CD4-positive, alpha-beta T cell treated with Interleukin-15 for 4 hours (primary cell): ENCODE measurements around the gene SERPINA12.

Experiments used
- DNase-seq: peaks from one replicate; pipeline ENCODE4 v3.0.0-alpha.2; 2020; ENCODE audit warnings: low spot score

Gene SERPINA12

DNA sequence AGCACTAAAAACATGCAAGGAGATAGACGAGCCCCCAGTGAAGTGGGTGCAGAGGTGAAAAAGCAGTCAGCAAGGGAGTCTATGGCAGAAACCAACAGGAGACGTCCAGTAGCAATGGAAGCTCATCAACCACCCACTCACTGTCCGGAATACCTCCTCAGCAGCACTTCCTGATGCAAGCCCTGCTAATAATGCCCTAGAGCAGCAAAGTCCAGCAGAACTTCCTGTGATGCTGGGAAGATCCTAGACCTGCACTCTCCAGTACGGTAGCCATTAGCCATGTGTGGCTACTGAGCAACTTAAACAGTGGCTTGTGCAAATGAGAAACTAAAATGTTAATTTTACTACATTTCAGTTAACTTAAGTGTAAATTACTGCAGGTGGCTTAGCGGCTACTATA is 44.2 kb downstream of the SERPINA12 start:
- DNase-seq: no peak

DNA sequence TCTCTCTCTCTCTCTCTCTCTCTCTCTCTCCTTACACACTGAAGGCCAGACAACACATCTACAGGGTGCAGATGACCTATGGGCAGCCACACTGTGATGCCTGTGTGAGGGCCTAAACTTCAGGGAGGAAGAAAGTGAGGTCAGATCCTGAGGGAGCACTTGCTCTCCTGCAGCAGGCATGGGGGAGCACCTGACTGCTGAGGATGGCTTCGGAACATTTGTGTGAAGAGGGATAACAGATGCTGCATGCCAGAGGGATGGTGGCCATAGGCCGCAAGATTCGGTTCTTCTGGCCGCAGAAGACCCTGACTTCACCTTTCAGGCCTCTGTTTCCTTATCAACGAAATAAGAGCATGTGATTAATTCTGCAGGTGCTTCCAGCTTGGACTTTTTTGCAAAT is 45.0 kb downstream of the SERPINA12 start:
- DNase-seq: no peak

DNA sequence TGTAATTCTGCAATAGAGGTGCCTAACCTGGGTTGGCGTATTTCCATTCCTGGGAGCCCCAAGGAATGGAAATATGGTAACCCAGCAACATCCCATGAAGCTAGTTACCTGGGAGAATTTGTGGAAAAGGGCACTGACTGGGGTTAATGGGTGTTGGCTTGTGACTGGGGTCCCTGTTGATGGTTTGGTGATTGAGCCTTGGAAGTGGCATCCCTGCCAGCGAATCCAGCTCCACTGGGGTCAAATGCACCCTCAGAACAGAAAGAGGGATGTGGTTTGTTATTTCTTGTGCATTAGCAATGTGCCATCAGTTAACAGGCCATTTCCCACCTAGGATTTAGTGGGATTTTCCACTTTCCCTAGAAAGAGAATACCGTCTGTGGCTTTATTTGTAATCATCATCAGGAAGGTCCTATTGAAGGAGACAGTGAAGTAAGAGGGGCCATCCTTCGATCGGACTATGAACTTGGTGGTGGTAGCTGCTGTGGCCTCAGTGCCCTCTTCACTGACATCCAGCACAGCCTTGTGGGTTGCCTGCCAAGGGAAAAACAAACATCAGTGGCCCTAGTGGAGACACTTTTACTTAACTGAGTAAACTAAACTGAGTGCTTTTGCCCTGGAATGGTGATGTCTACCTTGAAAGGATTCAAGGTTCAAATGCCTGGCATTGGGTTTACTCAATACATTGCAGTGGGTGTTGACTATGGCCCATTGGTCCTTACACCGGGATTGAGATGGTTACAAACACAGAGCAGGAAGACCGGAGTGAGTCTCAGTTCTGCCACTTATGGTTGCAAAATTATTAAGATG is 46.3 kb downstream of the SERPINA12 start:
- DNase-seq: no peak

DNA sequence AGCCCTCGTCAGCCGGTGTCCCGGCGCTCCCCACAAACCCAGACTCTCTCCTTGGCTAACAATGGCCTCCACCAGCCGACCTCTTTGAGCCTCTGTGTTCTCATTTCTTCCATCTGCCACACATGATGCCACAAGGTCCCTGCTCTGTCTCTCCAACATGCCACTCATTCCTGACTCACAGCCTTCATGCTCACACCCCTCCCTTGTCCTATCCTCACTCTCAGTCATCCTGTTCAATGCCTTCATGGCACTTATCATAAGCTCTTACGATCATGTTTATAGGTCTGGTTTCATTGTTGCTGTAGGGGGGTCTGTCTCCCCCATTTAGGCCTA is 47.1 kb downstream of the SERPINA12 start:
- no peak for DNase-seq

DNA sequence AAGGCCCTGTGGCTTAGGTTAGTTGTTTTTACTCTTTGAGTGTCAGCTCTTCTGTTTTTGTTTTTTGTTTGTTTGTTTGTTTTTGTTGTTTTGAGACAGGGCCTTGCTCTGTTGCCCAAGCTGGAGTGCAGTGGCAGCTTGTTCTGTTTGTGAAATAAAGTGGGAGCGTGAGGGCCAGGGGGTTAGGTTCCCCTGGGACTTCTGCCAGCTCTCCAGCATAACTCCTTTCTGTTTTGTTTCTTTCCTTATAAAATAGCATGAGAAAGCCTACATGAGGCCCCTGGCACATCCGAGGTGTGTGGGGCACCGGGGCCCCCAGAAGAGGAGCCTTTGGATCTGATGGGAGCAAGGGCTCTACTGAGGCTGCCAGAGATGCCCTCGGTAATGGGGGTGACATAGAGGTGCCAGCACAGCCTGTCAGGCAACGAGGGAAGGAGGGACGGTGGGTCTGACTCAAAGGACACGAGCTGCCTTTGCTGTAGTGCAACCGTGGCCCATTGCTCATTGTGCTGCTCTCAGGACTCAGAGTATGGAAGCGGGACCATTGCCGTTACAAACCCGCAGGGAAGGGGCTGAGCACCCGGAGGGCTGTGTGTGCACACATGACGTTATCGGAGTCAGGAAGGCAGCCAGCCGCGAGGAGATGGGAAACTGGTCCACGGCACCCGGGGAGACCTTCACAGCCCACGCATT is 47.6 kb downstream of the SERPINA12 start:
- DNase-seq: no peak

DNA sequence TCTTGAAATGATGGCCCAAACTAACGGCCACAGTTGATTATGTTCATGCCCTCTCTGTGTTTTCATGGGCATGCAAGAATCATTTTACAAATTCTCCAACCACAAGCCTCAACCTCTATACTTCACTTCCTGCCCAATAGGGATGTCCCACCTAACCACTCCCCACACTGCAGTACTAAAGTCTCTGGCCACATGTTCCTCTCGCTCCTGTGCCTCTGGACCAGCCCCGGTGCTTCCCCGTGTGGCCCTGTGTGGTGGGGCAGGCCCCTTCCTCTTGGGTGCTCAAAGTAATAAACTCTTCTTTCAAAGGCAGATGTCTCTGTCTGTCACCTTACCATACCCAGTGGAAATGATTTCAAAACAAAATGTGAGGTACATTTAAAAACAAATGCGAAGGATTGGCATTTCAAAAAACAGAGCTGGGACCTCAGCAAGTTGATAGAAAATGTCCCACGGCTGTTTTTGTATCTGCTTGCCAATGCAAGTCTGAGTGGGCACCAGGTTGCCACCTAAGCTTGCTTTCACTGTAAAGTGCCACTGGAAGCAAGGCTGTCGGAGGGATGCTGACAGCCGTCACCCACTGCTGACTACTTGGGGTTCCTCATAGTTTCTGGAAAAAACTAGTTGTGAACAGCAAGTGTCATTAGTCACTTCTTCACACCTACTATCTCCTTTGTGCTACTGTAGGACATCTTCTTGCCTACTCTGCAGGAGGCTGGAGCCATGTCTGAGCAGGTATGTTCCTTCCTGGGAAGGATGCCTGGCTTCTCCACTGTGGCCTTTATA is 48.4 kb downstream of the SERPINA12 start:
- no peak for DNase-seq

DNA sequence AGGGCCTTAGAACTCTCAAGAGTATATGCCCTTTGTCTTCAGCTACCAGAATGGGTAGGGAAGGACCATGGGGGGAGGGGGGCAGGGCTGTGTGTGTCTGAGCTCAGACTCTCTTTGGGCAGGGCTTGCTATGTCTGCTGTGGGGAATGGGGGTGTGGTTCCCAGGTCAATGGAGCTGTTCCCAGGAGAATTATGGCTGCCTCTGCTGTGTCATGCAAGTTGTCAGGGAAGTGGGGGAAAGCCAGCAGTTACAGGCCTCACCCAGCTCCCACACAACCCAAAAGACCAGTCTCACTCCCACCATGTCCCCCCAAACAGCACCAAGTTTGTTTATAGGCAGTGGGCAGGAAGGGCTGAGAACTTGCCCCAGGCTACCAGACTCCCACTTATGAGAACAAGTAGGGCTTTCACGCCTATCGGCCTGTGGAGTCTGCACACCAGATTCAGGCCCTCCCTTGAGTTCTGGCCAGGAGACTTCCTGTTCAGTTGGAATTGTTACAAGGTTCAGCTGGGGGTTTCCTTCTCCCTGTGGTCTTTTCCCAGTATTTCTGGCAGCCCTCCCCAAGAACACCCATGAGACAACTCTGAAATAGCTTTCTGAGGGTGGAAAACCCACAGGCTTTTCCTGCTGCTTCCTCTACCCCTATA is 50.6 kb downstream of the SERPINA12 start:
- DNase-seq: no peak

DNA sequence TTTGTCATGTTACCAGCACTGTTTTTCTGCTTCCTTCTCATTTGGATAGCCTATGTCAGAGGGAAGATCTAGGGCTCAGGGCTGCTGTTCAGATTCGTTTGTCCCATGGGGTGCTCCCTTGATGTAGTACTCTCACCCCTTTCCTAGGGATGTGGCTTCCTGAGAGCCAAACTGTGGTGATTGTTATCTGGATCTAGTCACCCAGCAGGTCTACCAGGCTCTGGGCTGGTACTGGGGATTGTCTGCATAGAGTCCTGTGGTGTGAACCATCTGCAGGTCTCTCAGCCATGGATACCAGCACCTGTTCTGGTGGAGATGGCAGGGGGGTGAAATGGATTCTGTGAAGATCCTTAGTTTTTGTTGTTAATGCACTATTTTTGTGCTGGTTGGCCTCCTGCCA is 51.2 kb downstream of the SERPINA12 start:
- no peak for DNase-seq

DNA sequence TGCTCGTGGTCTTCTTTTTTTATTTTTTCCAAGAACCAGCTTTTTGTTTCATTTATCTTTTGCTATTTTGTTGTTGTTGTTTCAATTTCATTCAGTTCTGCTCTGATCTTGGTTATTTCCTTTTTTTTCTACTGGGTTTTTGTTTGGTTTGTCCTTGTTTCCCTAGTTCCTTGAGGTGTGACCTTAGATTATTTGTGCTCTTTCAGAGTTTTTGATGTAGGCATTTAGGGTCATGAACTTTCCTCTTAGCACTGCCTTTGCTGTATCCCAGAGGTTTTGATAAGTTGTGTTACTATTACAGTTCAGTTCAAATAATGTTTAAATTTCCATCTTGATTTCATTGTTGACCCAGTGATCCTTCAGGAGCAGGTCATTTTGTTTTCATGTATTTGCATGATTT is 53.3 kb downstream of the SERPINA12 start:
- DNase-seq: no peak

DNA sequence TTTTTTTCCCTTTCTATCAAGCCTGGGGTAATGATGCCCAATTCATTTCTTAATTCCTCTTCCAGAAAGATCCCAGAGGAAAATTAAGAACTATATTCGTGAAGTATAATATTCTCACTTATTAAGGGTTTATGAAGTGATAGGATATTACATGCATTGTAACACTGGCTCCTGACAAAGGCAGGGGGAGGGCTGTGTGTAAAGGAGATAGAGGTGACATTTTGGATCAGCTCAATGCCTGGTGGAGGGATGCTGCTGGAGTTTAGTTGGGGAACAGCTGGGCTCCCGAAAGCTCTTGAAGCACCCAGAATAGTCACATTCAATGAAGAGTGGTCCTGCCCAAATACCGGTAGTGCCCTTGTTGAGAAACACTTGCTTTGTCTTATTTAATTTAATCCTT is 57.4 kb downstream of the SERPINA12 start:
- no peak for DNase-seq

DNA sequence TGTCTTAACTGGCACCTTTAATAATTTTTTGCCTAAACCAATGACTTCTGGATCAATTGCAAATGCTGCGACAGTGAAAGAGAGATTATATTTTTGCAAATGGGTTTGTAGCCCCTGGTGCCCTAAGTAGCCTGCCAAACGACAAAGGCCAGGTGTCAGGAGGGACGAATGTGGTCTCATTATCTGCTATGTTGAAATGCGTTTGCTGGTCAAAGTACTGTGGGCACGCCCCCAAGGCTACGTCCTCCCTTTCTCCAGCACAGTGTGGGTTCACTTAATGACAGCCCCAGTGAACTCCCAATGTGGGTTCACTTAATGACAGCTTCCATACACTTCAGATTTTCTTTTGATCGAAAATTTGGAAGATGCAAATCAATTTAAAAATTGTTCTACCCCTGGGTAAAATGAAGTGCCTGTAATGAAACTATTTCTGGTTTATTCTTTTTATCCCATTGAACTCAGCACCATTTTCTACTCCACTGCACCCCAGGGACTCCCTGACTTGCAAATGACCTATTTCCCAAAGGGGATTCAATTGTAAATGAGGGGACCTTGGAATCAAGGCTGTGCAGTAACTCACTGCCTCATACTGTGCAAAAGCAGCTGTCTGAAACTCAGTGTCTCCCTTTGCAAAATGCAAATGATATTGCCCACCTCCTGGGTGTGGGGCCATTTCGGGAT is 58.0 kb downstream of the SERPINA12 start:
- DNase-seq: no peak

DNA sequence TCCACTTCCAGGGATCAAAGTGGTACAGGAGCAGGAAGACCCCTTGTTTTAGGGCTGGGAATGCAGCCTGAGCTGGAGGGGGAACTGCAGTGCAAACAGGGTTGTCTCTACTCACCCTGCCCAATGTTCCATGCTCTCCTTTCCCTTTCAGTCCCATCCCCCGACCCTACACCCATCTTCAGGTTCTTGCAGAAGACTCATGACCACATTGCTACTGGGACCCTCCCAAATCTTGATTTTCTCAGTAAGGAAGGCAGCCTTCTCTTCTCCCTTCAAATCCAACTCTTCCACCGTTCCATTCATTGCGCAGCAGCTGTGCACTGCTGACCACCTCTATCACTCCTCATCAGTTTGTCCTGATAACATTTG is 58.6 kb downstream of the SERPINA12 start:
- DNase-seq: no peak

DNA sequence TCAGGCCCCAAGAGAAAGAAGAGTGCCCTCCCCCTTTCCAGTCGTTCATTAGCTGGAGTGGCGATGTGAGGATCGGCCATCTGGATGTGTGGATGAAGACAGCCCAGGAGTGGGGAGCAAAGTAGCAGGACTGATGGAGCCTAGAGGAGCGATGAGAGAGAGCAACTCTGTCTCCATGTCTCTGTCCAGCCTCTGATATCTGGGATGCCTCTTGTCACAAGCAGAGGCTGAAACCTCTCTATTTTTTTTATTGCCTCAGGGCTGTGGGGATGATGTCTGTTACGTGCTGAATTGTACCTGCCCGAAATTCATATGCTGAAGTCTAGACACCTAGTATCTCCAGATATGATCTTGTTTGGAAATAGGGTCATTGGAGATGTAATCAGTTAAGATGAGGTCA is 59.3 kb downstream of the SERPINA12 start:
- no peak for DNase-seq

DNA sequence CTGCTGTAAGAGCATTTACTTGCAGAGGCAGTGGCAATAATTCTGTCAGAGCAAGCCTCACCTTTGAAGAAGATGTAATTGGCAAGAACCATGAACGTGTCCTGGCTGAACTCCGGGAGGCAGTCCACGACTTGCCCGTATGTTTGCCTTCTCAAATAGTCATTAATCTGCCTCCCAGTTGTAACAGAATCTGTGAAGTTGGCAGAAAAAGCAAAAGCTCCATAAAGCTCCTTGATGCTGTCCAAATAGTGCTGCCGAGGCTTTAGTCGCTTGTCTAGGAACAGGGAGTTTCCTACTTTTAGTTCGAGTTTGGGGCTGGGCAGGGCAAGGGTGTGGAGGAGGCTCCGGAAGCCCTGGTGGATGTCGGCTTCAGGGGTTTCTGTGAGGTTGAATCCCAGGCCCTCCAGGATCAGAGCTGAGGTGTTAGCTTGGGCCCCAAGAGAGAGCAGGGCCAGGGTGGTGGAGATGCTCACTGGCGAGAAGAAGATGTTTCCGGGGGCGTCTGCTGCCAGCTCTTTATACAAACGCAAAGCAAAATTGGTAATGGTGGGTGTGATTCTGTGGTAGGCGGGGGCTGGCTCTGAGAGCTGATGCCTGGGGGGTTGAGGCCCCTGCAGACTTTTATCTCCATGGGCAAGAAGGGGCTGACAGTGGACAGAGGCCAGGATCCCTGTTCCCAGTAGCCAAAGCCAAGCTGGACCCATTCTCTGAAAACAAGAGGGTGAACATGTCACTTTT is 61.0 kb downstream of the SERPINA12 start:
- no peak for DNase-seq

DNA sequence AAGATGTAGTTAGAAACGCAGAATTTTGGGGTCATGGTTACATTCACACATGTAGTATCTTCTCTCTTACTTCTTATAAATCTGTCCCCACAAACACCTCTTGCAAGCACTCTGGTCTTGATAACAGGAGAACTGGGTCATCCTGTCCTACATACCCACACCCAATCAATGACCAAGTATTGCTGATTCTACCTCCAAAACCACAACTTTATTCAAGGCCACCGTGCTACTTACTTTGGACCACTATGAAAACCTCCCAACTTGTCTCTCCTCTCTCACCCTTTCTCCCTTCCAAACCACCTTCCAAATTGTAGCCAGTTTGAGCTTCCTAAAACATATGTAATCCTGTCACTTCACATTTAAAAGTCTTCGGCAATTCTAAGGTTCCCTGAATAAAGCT is 62.1 kb downstream of the SERPINA12 start:
- no peak for DNase-seq

DNA sequence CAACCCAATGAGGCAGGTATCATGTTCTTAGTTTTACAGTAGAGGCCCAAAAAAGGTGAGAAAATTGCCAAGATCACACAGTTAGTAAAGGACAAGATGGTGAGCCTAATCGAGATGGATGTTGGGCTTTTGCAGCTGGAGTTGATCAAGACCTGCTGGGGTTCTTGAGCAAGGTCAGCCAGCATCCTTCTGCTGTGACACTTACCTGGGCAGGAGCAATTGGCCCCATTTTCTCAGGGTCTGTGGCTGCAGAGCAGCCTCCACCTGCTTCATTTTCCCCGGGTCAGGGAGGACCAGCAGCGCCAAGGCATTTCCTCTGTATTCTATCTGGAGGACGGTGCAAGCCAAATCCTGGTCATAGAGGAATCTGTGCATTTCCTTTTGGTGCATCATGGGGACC is 63.1 kb downstream of the SERPINA12 start:
- DNase-seq: no peak

DNA sequence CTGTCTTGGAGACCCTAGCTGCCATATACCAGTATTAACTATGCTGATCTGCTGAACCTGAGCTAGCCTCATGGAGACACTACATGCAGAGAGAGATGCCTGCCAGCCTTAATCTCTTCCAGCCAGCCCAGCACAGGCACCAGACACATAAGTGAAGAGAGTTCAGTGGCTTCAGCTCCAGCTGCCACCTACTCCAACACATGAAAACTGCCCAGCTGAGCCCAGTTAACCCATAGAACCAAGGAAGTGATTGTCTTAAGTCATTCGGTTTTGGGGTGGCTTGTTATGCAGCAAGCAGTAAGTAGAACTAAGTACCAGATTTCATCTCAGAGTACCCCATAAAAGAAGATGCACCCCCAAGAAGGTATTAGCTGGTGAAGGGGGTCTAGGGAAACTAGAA is 64.3 kb downstream of the SERPINA12 start:
- no peak for DNase-seq

DNA sequence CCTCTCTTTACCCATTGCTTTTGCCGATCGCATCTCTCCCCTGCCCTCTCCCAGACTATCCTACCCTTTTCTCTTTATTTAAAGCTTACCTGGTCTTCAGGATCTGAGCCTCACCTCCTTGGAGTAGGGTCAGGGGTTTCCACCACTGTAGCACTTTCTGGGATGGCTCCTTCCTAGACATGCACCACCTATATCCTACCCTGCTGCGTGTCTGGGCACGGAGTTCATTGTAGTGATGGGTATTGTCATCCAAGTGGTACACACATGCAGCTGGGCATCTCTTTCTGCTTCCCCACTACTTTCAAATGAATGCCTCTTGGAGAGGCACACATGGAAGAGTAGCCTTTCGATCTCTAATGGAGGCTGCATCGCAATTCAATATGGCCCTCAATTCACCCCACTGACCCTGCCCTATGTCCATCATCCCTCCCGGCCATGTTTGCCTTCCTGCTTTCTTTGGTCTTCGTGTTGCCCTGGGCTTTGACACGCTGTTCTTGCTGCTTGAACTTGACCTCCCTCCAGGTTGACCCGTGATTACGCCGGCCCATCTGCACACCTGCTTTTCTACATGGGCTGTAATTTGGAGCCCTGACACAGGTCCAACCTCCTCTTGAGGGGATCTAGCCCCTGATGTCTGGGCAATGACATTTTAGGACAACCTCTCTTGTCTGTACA is 67.6 kb downstream of the SERPINA12 start:
- DNase-seq: no peak

DNA sequence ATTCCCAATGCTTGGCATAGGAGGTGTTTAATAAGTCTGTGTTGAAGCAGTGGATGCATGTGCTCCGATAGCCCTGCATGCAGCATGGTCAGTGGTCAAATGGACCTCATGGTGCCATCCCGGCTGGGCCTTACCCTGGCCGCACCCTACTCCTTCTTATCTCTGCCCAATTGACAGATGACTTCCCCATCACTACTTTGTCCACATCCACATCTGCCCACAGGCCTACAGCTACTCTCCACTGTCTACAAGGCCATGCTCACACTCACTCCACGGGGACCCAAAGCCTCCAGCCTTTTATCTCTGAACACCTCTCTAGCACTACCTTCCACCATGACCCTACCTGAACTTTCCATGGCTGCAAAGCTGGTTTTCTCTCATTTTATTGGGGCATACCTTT is 68.1 kb downstream of the SERPINA12 start:
- no peak for DNase-seq

DNA sequence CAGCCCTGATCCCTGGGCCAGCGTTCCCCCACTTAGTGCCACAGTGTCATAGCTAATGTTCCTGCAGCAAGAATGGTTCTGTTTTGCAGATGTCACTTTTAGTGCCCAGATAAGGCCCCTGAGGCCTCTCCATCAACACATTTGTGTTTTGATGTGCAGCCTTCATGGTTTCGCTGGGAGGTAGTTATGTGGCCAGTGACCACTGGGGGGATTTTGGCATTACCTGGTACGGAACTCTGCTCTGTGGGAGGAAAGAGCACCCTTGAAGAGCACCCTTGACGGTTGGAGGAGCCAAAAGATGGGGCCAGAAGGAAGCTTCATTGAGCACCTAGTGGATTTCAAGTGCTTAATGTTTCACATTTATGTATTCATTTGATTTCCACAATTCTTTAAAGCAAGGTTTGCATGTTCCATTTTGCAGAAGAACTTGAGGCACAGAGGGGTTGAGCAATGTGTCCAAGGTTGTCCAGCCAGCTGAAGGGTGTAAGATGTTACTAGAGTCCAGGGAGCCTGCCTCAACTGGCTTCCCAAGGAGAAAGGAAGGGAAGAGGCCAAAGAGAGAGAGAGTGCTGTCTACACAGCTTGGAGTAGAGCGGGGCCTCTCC is 69.7 kb downstream of the SERPINA12 start:
- no peak for DNase-seq
